ENCODE results near the gene FIGNL2.

FIGNL2 gene

DNA sequence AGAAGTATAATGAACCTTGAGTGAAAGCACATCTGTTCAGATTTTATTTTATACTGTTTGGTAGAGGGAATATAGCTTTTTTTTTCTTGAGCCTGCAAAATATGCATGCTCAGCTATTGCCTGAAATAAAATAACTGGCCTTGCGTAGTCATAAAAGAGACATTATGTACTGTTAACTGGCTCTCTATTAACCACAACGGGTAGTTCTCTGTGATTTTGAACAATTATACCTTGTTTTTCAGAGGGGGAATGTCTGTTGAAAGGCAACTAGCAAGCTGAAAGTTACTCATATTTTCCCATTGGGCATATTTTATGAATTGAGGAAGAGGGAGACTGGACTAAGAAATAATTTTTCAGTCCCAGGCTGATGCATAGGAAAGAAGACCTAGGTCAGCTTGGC is 62.6 kb downstream of the FIGNL2 start:
- H3K36me3 ChIP-seq (replicated peaks) = no peaks in the 10 kb centered on the region
- no peaks in the 10 kb centered on the region for H3K27me3 ChIP-seq (replicated peaks)
- in situ Hi-C loops (cut with HindIII; ENCODE audit: low pct_ligation_motif_present, low sequenced_read_pairs) = no loop called here
- H3K27ac ChIP-seq = no peak overlapping the region
- DNase-seq = no peak
- H3K4me3 ChIP-seq (ENCODE audit: low read depth, low read length) = no peak overlapping the region
- TF ChIP-seq, protein P1, sequence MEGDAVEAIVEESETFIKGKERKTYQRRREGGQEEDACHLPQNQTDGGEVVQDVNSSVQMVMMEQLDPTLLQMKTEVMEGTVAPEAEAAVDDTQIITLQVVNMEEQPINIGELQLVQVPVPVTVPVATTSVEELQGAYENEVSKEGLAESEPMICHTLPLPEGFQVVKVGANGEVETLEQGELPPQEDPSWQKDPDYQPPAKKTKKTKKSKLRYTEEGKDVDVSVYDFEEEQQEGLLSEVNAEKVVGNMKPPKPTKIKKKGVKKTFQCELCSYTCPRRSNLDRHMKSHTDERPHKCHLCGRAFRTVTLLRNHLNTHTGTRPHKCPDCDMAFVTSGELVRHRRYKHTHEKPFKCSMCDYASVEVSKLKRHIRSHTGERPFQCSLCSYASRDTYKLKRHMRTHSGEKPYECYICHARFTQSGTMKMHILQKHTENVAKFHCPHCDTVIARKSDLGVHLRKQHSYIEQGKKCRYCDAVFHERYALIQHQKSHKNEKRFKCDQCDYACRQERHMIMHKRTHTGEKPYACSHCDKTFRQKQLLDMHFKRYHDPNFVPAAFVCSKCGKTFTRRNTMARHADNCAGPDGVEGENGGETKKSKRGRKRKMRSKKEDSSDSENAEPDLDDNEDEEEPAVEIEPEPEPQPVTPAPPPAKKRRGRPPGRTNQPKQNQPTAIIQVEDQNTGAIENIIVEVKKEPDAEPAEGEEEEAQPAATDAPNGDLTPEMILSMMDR (IDR thresholded peaks at IDR 0.05; ENCODE audit: low read depth, low read length, missing control alignments) = no peak

DNA sequence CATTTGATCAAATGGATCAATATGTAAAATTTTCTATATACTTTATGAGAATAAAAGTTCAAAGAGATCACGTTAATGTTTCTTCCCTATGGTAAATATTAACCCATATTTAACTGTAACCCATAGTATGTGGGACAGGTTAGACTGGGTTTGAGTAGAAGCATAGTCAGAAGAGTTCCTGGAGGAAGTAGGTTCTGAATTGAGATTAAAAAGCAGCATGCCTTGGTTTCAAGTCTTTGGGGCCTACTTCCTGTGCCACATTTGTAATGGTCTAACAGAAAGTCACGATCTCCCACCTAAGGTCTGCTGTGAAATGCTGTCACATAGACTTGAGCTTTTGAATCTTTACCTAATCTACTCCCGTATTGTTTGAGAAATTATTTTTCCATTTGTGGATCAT is 63.8 kb downstream of the FIGNL2 start:
- Histone ChIP-seq H3K4me3 (ENCODE audit: low read depth, low read length) (no peak overlapping the region), H3K27ac (no peak overlapping the region), H3K36me3 (replicated peaks) (no peaks in the 10 kb centered on the region), H3K27me3 (replicated peaks) (no peaks in the 10 kb centered on the region)
- in situ Hi-C loops (cut with HindIII; ENCODE audit: low pct_ligation_motif_present, low sequenced_read_pairs) = no loop called here
- TF ChIP-seq, protein P1 (IDR thresholded peaks at IDR 0.05; ENCODE audit: low read depth, low read length, missing control alignments) = no peak
- DNase-seq = no peak

DNA sequence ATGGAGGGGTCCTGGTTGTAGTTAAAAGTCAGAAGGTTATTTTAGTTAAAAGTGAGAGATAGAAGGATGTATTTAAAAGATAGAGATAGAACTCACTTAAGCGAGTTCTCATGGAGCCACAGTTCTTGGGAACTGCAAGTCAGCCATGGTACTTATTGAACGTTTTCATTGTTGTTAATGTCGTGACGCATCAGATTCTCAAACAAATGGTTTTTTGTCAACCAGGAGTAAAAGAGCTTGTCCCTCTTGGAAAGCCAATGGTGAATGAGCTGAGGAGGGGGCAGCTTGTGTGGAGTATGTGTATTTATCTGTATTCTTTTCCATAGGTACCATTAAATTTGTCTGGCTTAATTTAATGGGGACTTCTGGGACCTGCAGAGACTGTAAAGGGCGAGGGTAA is 68.6 kb downstream of the FIGNL2 start:
- Histone ChIP-seq H3K4me3 (ENCODE audit: low read depth, low read length) (no peak overlapping the region), H3K27me3 (replicated peaks) (no peaks in the 10 kb centered on the region), H3K27ac (no peak overlapping the region), H3K36me3 (replicated peaks) (no peaks in the 10 kb centered on the region)
- in situ Hi-C loops (cut with HindIII; ENCODE audit: low pct_ligation_motif_present, low sequenced_read_pairs) = no loop called here
- TF ChIP-seq, protein P1 (IDR thresholded peaks at IDR 0.05; ENCODE audit: low read depth, low read length, missing control alignments) = no peak
- DNase-seq = no peak

DNA sequence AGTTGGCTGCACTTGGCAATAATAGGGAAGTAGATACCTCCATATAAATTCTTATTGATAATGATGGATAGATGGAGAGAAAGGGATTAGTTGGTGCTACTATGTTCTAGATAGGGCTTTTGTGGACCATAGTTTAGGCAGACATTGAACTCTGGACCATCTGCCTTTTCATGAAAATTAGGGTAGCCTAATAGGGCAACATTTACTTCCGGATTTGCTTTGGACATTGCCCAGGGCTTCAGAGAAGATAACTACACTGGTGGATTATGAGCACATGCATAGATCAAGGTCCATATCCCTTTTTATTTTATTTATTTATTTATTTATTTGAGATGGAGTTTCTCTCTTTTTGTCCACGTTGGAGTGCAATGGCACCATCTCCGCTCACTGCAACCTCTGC is 70.5 kb downstream of the FIGNL2 start:
- no peaks in the 10 kb centered on the region for H3K36me3 ChIP-seq (replicated peaks)
- H3K27ac ChIP-seq = no peak overlapping the region
- in situ Hi-C loops (cut with HindIII; ENCODE audit: low pct_ligation_motif_present, low sequenced_read_pairs) = no loop called here
- DNase-seq = no peak
- TF ChIP-seq, protein P1 (IDR thresholded peaks at IDR 0.05; ENCODE audit: low read depth, low read length, missing control alignments) = no peak
- no peaks in the 10 kb centered on the region for H3K27me3 ChIP-seq (replicated peaks)
- no peak overlapping the region for H3K4me3 ChIP-seq (ENCODE audit: low read depth, low read length)

DNA sequence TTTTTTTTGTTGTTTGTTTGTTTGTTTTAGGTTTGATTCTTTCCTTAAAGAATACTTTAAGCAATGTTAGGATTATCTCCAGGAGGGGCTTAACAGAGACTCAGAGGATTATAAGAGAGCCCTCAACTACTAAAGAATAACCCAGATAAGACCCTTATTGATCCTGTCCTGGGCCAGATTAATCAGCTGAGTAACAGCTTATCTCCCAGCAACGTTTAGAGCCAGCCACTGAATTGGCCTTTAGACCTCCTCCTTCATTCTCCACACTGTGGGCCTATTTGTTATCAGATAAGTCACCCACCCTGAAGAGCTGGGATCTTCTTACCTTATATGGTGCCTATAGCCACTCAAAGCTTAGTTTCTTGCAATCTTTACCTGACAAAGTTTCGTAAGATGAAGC is 71.1 kb downstream of the FIGNL2 start:
- DNase-seq = no peak
- TF ChIP-seq, protein P1 (IDR thresholded peaks at IDR 0.05; ENCODE audit: low read depth, low read length, missing control alignments) = no peak
- Histone ChIP-seq H3K4me3 (ENCODE audit: low read depth, low read length) (no peak overlapping the region), H3K27me3 (replicated peaks) (no peaks in the 10 kb centered on the region), H3K36me3 (replicated peaks) (no peaks in the 10 kb centered on the region), H3K27ac (no peak overlapping the region)
- in situ Hi-C loops (cut with HindIII; ENCODE audit: low pct_ligation_motif_present, low sequenced_read_pairs) = no loop called here

DNA sequence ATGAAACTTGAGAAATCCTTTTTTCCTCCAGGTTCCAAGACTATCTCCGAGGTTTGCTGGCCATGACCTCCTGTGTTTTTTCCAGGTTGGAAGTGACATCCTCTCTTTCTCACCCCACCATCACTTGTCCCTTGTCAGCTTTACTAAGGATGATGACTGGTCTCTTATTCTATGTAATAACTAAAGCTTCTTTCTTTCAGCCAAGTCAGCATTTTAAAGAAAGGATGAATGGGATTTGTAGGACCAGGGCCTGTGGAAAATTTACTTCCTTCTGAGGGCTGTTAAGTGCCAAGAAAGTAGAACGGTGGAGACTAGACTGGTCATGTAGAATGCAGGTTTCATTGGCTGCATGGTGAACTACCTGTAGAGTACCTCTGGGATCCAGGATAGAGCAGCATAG is 73.6 kb downstream of the FIGNL2 start:
- in situ Hi-C loops (cut with HindIII; ENCODE audit: low pct_ligation_motif_present, low sequenced_read_pairs) = no loop called here
- TF ChIP-seq, protein P1 (IDR thresholded peaks at IDR 0.05; ENCODE audit: low read depth, low read length, missing control alignments) = no peak
- H3K27me3 ChIP-seq (replicated peaks) = no peaks in the 10 kb centered on the region
- no peak overlapping the region for H3K4me3 ChIP-seq (ENCODE audit: low read depth, low read length)
- H3K27ac ChIP-seq = no peak overlapping the region
- no peaks in the 10 kb centered on the region for H3K36me3 ChIP-seq (replicated peaks)
- DNase-seq = no peak

Data from brain microvascular endothelial cell (primary cell).